MG63 (cell line): ENCODE measurements around the gene ESRRA. TPM values are rescaled to one million over a fixed set of nuclear protein-coding genes. Genes with fewer than 3 reads are reported as not detected.

Experiments used
- DNase-seq: peaks from one replicate; pipeline ENCODE4 v3.0.0-alpha.2; 2020
- H3K27me3 ChIP-seq: fragments of 250-450 bp; sonication (Bioruptor Pico); 2 replicates; pipeline ENCODE4 v1.5.1; 2020; ENCODE audit warnings: mild to moderate bottlenecking, moderate library complexity
- H3K36me3 ChIP-seq: fragments of 250-450 bp; sonication (Bioruptor Pico); 2 replicates; pipeline ENCODE4 v1.5.1; 2020; ENCODE audit warnings: mild to moderate bottlenecking, moderate library complexity
- H3K4me3 ChIP-seq: fragments of 250-450 bp; sonication (Bioruptor Pico); 2 replicates; pipeline ENCODE4 v1.5.1; 2020; ENCODE audit warnings: mild to moderate bottlenecking, moderate library complexity
- H3K9me3 ChIP-seq: fragments of 250-450 bp; sonication (Bioruptor Pico); 2 replicates; pipeline ENCODE4 v1.5.1; 2020; ENCODE audit warnings: mild to moderate bottlenecking, moderate library complexity
- total RNA-seq: library from RNA; depleted of rRNA; stranded (reverse); fragments of >200 nt; shearing (Covaris generic); gene quantifications from 2 replicates; pipeline ENCODE4 v1.2.3, GENCODE V29; 2014; ENCODE audit warnings: low replicate concordance; rRNA removed

ESRRA gene
- 52.0 and 79.2 TPM in 2 replicates for total RNA-seq

- Histone ChIP-seq H3K27me3 (0 out of 2 replicates have a peak, but pooled peaks cover under 1% of the 10 kb centered on the region), H3K9me3 (no peaks in the 10 kb centered on the region), H3K4me3 (peak within 1 kb of the TSS; percentile 74), H3K36me3 (peaks cover 8% of the 10 kb centered on the region)
- peak; percentile 97 for DNase-seq
Observed at GRCh38 chr11:64305075-64305690, at the start of gene ESRRA. Gene ESRRA (plus strand): TSS chr11:64305524. CDS start chr11:64307180, 1,656 bp downstream.

GRCh38 chr11:64256300-64256699 is 49.0 kb upstream of the ESRRA start:
- Histone ChIP-seq H3K9me3 (no peaks in the 10 kb centered on the region), H3K4me3 (no peak overlapping the region), H3K36me3 (peaks cover 44% of the 10 kb centered on the region), H3K27me3 (no peaks in the 10 kb centered on the region)
- DNase-seq: no peak

GRCh38 chr11:64258356-64258755 is 47.0 kb upstream of the ESRRA start:
- no peak for DNase-seq
- Histone ChIP-seq H3K36me3 (peaks cover 55% of the 10 kb centered on the region), H3K27me3 (no peaks in the 10 kb centered on the region), H3K9me3 (no peaks in the 10 kb centered on the region), H3K4me3 (no peak overlapping the region)

DNA sequence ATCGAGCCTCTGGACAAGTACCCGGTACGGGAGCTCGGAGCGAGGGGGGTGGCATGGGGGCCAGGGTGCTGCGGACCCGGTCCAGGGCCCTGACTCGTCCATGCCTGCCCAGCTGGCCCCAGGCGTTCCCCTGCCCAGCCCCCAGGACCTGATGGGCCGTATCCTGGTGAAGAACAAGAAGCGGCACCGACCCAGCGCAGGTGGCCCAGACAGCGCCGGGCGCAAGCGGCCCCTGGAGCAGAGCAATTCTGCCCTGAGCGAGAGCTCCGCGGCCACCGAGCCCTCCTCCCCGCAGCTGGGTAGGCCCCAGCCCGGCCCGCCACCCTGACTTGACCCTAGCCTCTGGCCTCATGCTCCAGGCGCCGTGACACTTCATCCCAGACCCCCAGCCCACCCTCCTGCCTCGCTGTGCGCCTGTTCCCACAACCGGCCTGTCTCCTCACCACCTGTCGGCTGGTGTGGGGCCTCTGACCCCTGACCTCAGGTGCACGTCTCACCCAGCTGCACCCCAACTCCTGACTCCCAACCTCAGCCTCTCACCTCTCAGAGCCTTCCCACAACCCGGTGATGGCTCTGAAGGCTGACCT is 46.3 kb upstream of the ESRRA start:
- no peak for DNase-seq
- no peaks in the 10 kb centered on the region for H3K27me3 ChIP-seq
- H3K4me3 ChIP-seq: no peak overlapping the region
- no peaks in the 10 kb centered on the region for H3K9me3 ChIP-seq
- H3K36me3 ChIP-seq: peaks cover 55% of the 10 kb centered on the region

GRCh38 chr11:64259533-64260067 is 45.7 kb upstream of the ESRRA start:
- Histone ChIP-seq H3K36me3 (peaks cover 50% of the 10 kb centered on the region), H3K9me3 (no peaks in the 10 kb centered on the region), H3K4me3 (no peak overlapping the region), H3K27me3 (no peaks in the 10 kb centered on the region)
- DNase-seq: no peak

GRCh38 chr11:64260147-64260708 is 45.1 kb upstream of the ESRRA start:
- Histone ChIP-seq H3K9me3 (no peaks in the 10 kb centered on the region), H3K4me3 (no peak overlapping the region), H3K27me3 (no peaks in the 10 kb centered on the region), H3K36me3 (peaks cover 43% of the 10 kb centered on the region)
- DNase-seq: no peak

DNA sequence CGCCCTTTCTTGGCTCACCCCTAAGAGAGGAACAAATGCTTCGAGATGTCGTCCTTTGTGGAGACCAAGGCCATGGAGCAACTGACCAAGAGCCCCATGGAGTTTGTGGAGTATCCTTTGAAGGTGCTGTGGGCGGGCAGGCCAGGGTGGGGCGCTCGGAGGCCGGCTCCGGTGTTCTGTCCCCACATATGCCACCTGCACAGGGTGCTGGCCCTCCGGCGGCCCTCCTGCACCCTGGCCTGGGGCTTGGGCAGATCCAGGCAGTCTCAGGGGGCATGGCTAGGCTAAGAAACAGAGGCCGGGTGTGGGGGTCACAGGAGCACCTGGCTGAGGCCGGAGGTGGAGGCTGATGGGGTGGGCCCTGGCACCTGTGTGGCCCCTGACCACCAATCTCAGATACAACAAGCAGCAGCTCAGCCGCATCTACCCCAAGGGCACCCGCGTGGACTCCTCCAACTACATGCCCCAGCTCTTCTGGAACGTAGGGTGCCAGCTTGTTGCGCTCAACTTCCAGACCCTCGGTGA is 43.7 kb upstream of the ESRRA start:
- no peaks in the 10 kb centered on the region for H3K9me3 ChIP-seq
- H3K27me3 ChIP-seq: no peaks in the 10 kb centered on the region
- no peak overlapping the region for H3K4me3 ChIP-seq
- DNase-seq: no peak
- peaks cover 37% of the 10 kb centered on the region for H3K36me3 ChIP-seq

- Histone ChIP-seq H3K27me3 (no peaks in the 10 kb centered on the region), H3K9me3 (no peaks in the 10 kb centered on the region), H3K4me3 (no peak overlapping the region), H3K36me3 (peaks cover 33% of the 10 kb centered on the region)
- DNase-seq: no peak
Observed at GRCh38 chr11:64262271-64263002, 42.9 kb upstream of the ESRRA start.

GRCh38 chr11:64263021-64263946 is 42.0 kb upstream of the ESRRA start:
- H3K4me3 ChIP-seq: no peak overlapping the region
- no peak for DNase-seq
- H3K36me3 ChIP-seq: peaks cover 31% of the 10 kb centered on the region
- no peaks in the 10 kb centered on the region for H3K27me3 ChIP-seq
- no peaks in the 10 kb centered on the region for H3K9me3 ChIP-seq

- Histone ChIP-seq H3K4me3 (no peak overlapping the region), H3K27me3 (no peaks in the 10 kb centered on the region), H3K9me3 (no peaks in the 10 kb centered on the region), H3K36me3 (peaks cover 25% of the 10 kb centered on the region)
- DNase-seq: no peak
Observed at GRCh38 chr11:64263947-64264317, 41.4 kb upstream of the ESRRA start.

DNA sequence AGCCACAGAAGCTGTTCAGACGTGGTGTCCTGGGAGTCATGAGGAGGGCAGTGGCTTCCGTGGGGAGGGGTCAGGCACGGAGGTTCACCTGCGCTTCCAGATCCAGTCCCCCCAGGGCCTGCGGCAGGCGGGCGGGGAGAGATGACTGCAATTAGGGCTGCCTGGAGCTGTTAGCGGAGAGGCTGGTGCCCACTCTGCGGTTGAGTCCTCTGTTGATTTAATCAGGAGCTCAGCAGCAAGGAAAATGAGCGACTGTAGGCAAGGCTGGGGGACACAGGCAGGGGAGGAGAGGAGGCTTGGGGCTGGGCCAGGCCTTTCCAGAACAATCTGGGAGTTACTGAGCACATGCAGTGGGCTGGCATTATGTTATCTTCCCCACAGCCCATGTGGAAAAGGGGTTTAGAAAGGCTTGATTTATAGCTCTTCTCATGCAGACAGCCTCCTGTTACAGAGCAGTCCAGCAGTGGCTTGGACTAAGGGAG is 40.9 kb upstream of the ESRRA start:
- Histone ChIP-seq H3K36me3 (peaks cover 22% of the 10 kb centered on the region), H3K9me3 (no peaks in the 10 kb centered on the region)
- DNase-seq: no peak

GRCh38 chr11:64265176-64266160 is 39.9 kb upstream of the ESRRA start:
- Histone ChIP-seq H3K36me3 (peaks cover 14% of the 10 kb centered on the region), H3K9me3 (no peaks in the 10 kb centered on the region), H3K27me3 (no peaks in the 10 kb centered on the region), H3K4me3 (no peak overlapping the region)
- no peak for DNase-seq

More for the DNA sequence above, 40.9 kb upstream of the ESRRA start:
- H3K27me3 ChIP-seq: no peaks in the 10 kb centered on the region
- no peak overlapping the region for H3K4me3 ChIP-seq

DNA sequence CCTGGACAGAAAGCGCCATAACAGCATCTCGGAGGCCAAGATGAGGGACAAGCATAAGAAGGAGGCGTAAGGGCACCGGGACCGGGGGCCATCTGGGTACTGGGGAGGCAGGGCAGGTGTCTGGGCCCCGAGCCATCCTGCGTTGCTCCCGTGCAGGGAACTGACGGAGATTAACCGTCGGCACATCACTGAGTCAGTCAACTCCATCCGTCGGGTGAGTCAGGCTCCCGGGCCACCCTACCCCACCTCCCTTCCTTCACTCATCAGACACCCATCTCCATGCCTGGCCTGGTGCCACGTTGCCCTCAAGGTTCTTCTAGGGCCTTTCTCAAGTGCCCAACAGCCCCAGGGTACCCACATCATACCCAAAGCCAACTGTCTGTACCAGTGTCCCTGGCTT is 39.0 kb upstream of the ESRRA start:
- DNase-seq: no peak
- H3K4me3 ChIP-seq: no peak overlapping the region
- H3K36me3 ChIP-seq: peaks cover 15% of the 10 kb centered on the region
- no peaks in the 10 kb centered on the region for H3K27me3 ChIP-seq
- no peaks in the 10 kb centered on the region for H3K9me3 ChIP-seq

DNA sequence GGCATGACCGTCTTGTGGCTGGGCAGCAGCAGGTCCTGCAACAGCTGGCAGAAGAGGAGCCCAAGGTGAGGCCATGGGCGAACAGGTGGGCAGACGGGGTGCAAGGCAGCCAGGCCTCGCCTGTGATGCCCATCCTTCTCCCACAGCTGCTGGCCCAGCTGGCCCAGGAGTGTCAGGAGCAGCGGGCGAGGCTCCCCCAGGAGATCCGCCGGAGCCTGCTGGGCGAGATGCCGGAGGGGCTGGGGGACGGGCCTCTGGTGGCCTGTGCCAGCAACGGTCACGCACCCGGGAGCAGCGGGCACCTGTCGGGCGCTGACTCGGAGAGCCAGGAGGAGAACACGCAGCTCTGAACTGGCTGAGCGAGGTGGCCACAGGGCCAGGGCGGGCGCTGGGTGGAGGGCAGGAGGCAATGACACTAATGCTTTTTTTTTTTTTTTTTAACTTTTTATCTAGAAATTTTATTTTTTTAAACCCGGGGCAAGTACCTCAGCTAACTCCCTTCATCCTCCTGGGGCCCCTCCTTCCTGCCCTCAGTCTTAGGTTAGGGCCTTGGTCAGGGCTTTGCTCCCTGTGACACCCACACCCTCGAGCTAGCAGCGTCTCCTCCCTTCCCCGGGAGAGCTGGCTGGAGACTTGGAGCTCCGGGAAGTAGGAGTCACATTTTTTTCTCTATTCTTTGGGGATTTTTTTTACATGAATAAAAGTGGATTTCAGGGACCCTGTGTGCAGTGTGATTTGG is 37.9 kb upstream of the ESRRA start:
- H3K9me3 ChIP-seq: no peaks in the 10 kb centered on the region
- H3K27me3 ChIP-seq: no peaks in the 10 kb centered on the region
- no peak for DNase-seq
- no peak overlapping the region for H3K4me3 ChIP-seq
- peaks cover 17% of the 10 kb centered on the region for H3K36me3 ChIP-seq
